GM18867 (cell line): ENCODE data around the gene RHNO1.
"Not testable (repeated sequence)": the region's sequence is repeated elsewhere in the genome, so short reads cannot be mapped to it uniquely, and the experiment has no call there.

Experiments
- ATAC-seq: cut with Tn5 transposase; IDR thresholded peaks from one replicate; pipeline ENCODE4 v1.9.1; 2021; ENCODE audit warnings: mild to moderate bottlenecking, moderate library complexity; ENCODE audit not compliant: unreplicated experiment

RHNO1 gene

GRCh38 chr12:2858334-2858733, 18.7 kb upstream of the RHNO1 start:
- ATAC-seq: no peak

GRCh38 chr12:2858944-2859421, 18.0 kb upstream of the RHNO1 start:
- no peak for ATAC-seq

- ATAC-seq: no peak
These were observed 16.9 kb upstream of the RHNO1 start for GRCh38 chr12:2860170-2860569.

- no peak for ATAC-seq
These were observed 14.1 kb upstream of the RHNO1 start for GRCh38 chr12:2862876-2863275.

GRCh38 chr12:2863402-2863801, 13.6 kb upstream of the RHNO1 start:
- ATAC-seq: not testable (repeated sequence)

- ATAC-seq: no peak
These were observed 12.8 kb upstream of the RHNO1 start for GRCh38 chr12:2864198-2864597.

- not testable (repeated sequence) for ATAC-seq
These were observed 7.9 kb upstream of the RHNO1 start for GRCh38 chr12:2868986-2869632.

- ATAC-seq: peak; percentile 42
These were observed 484 bp upstream of the RHNO1 start for GRCh38 chr12:2876431-2877046.

GRCh38 chr12:2877953-2878732, 1.1 kb downstream of the RHNO1 start:
- ATAC-seq: no peak

GRCh38 chr12:2879853-2880252, 2.8 kb downstream of the RHNO1 start:
- no peak for ATAC-seq

- ATAC-seq: no peak
These were observed 7.8 kb downstream of the RHNO1 start for GRCh38 chr12:2884810-2885209.

GRCh38 chr12:2886768-2887450, 9.9 kb downstream of the RHNO1 start:
- no peak for ATAC-seq

- no peak for ATAC-seq
These were observed 13.0 kb downstream of the RHNO1 start for GRCh38 chr12:2890001-2890387.

GRCh38 chr12:2890388-2891239, 13.6 kb downstream of the RHNO1 start, which contains the start of gene TULP3:
Gene TULP3, plus strand, starts transcription at chr12:2890891. Its CDS starts 57 bp downstream, at chr12:2890948.
- ATAC-seq: peak; percentile 97

GRCh38 chr12:2891240-2892053, 14.4 kb downstream of the RHNO1 start:
- ATAC-seq: peak; percentile 12

GRCh38 chr12:2892246-2892645, 15.2 kb downstream of the RHNO1 start:
- no peak for ATAC-seq

GRCh38 chr12:2893007-2893406, 16.0 kb downstream of the RHNO1 start:
- ATAC-seq: no peak

GRCh38 chr12:2895051-2895451, 18.0 kb downstream of the RHNO1 start:
- ATAC-seq: no peak

GRCh38 chr12:2895511-2895910, 18.5 kb downstream of the RHNO1 start:
- ATAC-seq: no peak
